Effector memory CD8-positive, alpha-beta T cell (primary cell): ENCODE data around the gene SSC5D.

Experiments used
- ATAC-seq: fragments of 150-1000 bp; cut with Tn5 transposase; replicated peaks from 2 replicates; pipeline ENCODE4 v1.10.0; 2021; ENCODE audit warnings: mild to moderate bottlenecking, moderate library complexity
- DNase-seq, 3 experiments: peaks; one replicate each; pipeline ENCODE4 v3.0.0; 2021
- H3K27ac Mint-ChIP-seq, 2 donors: one replicate each; pipeline ENCODE4 v1.8.0; 2022; ENCODE audit warnings: mild to moderate bottlenecking in 2 of 2, mixed read lengths in 2 of 2, moderate library complexity in 2 of 2
- H3K27me3 Mint-ChIP-seq, 2 donors: one replicate each; pipeline ENCODE4 v1.8.0; 2022; ENCODE audit warnings: mixed read lengths in 2 of 2
- H3K36me3 Mint-ChIP-seq: one replicate; pipeline ENCODE4 v1.8.0; 2022; ENCODE audit warnings: mild to moderate bottlenecking, moderate library complexity, mixed read lengths; ENCODE audit not compliant: insufficient read depth
- H3K4me1 Mint-ChIP-seq, 2 donors: one replicate each; pipeline ENCODE4 v1.8.0; 2022; ENCODE audit warnings: low read depth in 2 of 2, mixed read lengths in 2 of 2
- H3K4me3 Mint-ChIP-seq, 2 donors: one replicate each; pipeline ENCODE4 v1.8.0; 2022; ENCODE audit warnings: mild to moderate bottlenecking in 2 of 2, mixed read lengths in 2 of 2, moderate library complexity in 2 of 2
- H3K9me3 Mint-ChIP-seq, 2 donors: one replicate each; pipeline ENCODE4 v1.8.0; 2022; ENCODE audit warnings: mixed read lengths in 2 of 2

The SSC5D gene

DNA sequence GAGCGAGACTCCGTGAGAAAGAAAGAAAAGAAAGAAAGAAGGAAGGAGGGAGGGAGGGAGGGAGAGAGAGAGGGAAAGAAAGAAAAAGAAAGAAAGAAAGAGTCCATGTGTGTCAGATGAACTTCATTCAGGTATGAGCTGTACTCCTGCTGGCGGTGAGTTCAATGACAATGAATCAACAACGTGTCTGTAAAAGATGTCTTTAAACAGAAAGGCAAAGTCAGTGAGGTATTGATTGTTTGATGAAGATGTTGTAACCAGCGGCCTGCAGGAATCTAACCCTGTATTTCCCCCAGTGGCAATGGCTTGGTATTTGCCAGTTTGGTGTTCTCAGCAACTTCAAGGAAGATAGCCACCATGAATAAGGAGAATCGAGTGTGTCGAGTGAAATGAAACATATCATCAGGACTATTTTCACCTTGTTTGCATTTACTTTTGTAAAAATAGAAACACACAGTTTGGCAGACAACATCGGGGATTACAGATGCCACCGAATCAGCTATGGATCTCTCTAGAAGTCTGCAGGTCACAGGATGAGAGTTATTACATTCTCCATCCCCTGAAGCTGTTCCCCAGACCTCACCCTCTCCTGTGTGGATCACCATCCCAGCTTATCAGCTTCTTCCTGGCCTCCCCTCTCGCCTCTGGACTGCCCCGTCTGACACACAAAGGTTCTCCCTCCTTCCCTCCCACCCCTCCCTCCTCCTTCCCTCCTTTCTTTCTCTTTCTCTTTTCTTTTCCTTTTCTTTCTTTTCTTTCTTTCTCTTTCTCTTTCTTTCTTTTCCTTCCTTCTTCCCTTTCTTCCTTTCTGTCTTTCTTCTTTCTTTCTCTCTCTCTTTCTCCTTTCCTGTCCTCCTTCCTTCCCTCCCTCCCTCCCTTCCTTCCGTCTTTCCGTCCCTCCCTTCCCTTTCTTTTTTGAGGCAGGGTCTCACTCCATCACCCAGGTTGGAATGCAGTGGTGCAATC lies 65.3 kb downstream of the SSC5D start:
- Mint-ChIP-seq H3K4me3 (no peak overlapping the region), H3K4me1 (peaks cover 0 to 2% of the 10 kb centered on the region in 2 donors)

DNA sequence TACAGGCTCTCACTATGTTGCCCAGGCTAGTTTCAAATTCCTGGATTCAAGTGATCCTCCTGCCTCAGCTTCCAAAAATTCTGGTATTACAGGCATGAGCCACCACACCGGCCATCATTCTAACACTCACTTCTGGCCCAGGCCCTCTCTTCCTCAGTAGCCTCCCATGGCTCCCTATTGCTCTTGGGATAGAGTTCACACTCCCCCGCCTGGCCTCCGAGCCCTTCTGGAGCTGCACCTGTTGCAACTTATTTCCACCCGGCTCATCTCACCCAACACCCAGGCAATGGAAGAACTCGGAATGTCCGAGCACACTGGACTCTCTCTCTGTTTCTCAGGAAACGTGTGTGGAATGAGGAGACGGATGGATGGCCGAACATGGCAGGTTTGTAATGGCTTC lies 66.1 kb downstream of the SSC5D start:
- Mint-ChIP-seq H3K9me3 (no peaks in the 10 kb centered on the region), H3K36me3 (no peaks in the 10 kb centered on the region), H3K27me3 (peaks cover 21 to 69% of the 10 kb centered on the region in 2 donors), H3K27ac (no peak overlapping the region), H3K4me1 (peaks cover 0 to 2% of the 10 kb centered on the region in 2 donors), H3K4me3 (no peak overlapping the region)
- DNase-seq (no peak), ATAC-seq (no peak)

More for the DNA sequence above, 65.3 kb downstream of the SSC5D start:
- H3K36me3 Mint-ChIP-seq: no peaks in the 10 kb centered on the region
- ATAC-seq: no peak
- no peak for DNase-seq
- no peak overlapping the region for H3K27ac Mint-ChIP-seq
- peaks cover 21 to 65% of the 10 kb centered on the region in 2 donors for H3K27me3 Mint-ChIP-seq
- H3K9me3 Mint-ChIP-seq: no peaks in the 10 kb centered on the region

GRCh38 chr19:55554741-55555152 lies 66.5 kb downstream of the SSC5D start:
- no peak for ATAC-seq
- Mint-ChIP-seq H3K27ac (no peak overlapping the region), H3K27me3 (peaks cover 21 to 69% of the 10 kb centered on the region in 2 donors), H3K4me1 (peaks cover 0 to 2% of the 10 kb centered on the region in 2 donors), H3K9me3 (no peaks in the 10 kb centered on the region), H3K36me3 (no peaks in the 10 kb centered on the region), H3K4me3 (no peak overlapping the region)
- DNase-seq: no peak

- ATAC-seq (no peak), DNase-seq (no peak)
- no peak overlapping the region for H3K27ac Mint-ChIP-seq
- no peaks in the 10 kb centered on the region for H3K36me3 Mint-ChIP-seq
- no peak overlapping the region for H3K4me3 Mint-ChIP-seq
- H3K4me1 Mint-ChIP-seq: no peaks in the 10 kb centered on the region
- H3K27me3 Mint-ChIP-seq: peaks cover 23 to 43% of the 10 kb centered on the region in 2 donors
- H3K9me3 Mint-ChIP-seq: no peaks in the 10 kb centered on the region
Measured at GRCh38 chr19:55559684-55560083, 71.4 kb downstream of the SSC5D start.

DNA sequence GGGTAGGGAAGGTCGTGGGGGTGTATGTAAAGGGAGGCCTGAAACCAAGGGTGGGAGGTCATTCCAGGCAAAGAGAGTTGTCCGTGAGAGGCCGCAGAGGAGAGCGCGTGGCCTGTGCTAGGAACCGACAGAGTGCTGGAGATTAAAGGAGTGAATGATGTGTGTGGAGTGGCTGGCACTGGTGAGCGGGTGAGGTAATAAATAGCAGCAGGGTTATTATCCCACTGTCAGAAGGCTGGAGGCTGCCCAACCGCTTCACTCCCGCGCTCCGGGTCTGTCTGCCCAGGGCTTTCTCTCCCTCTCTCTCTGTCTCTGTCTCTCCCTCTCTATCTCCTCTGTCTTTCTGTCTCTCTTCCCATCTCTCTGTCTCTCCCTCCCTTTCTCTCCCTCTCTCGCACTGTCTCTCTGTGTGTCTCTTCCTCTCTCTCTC lies 75.0 kb downstream of the SSC5D start:
- Mint-ChIP-seq H3K36me3 (no peaks in the 10 kb centered on the region), H3K27ac (no peak overlapping the region), H3K4me3 (no peak overlapping the region), H3K9me3 (no peaks in the 10 kb centered on the region), H3K4me1 (no peaks in the 10 kb centered on the region), H3K27me3 (peaks cover 17 to 44% of the 10 kb centered on the region in 2 donors)
- no peak for ATAC-seq
- DNase-seq: no peak

DNA sequence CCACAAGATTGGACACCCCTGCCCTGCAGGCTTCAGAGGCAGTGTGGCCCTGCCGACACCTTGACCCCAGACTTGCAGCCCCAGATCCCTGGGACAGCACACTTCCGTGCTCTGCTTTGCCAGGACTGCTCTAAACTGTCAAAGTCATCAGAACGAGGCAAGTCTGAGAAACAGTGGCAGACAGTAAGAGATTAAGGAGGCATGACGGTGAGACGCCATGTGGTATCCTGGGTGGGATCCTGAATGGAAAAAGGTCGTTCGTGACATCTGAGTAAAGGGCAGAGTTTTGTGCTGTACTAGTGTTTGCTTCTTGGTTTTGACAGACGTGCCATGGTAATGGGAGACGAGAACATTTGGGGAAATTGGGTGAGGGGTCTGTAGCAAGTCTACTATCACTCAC lies 78.6 kb downstream of the SSC5D start:
- Mint-ChIP-seq H3K9me3 (no peaks in the 10 kb centered on the region), H3K27ac (no peak overlapping the region), H3K36me3 (no peaks in the 10 kb centered on the region), H3K4me3 (no peak overlapping the region), H3K4me1 (no peaks in the 10 kb centered on the region), H3K27me3 (peaks cover 5 to 24% of the 10 kb centered on the region in 2 donors)
- DNase-seq: no peak
- no peak for ATAC-seq

- H3K4me1 Mint-ChIP-seq: no peaks in the 10 kb centered on the region
- no peaks in the 10 kb centered on the region for H3K36me3 Mint-ChIP-seq
- H3K27ac Mint-ChIP-seq: no peak overlapping the region
- H3K4me3 Mint-ChIP-seq: no peak overlapping the region
- no peak for ATAC-seq
- peaks cover 5 to 24% of the 10 kb centered on the region in 2 donors for H3K27me3 Mint-ChIP-seq
- no peaks in the 10 kb centered on the region for H3K9me3 Mint-ChIP-seq
- no peak for DNase-seq
Measured at GRCh38 chr19:55567708-55568328, 79.6 kb downstream of the SSC5D start.
